ENCODE data around the gene INSYN2A. TPM values are rescaled to one million over a fixed set of nuclear protein-coding genes. Genes with fewer than 3 reads are reported as not detected.

INSYN2A gene
- total and polyA plus RNA-seq, 4 donors, result 0.54 TPM; not detected in 3

DNA sequence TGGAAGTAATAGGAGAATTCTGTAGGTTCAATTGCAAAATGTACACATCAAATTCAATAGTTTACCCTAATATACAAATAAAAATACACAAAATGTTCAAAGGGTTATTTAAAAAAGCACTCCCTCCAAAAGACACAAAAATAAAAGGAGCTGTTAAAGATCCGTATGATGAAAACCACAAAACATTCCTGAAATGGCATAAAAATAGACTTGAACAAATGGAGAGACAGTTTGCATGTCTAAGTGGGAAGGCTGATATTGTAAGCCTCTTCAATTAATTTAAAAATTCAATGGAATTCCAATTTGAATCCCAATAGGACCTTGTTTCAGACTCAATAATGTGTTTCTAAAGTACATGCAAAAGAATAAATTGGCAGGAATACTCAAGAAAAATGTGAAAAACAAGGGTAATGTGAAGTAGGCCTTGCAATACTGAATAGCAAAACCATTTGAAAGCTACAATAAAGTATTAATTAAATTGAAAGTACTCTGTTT is 38.0 kb upstream of the INSYN2A start:
- H3K27ac ChIP-seq (ENCODE audit: low read depth in 1 of 2, low read length in 2 of 2), result no peak overlapping the region
- no peaks in the 10 kb centered on the region for H3K27me3 ChIP-seq (ENCODE audit: control insufficient read depth in 4 of 4, insufficient read depth in 4 of 4, low read length in 3 of 4)
- no peak overlapping the region for H3K4me3 ChIP-seq (ENCODE audit: low read depth in 1 of 3, low read length in 3 of 3)
- no peaks in the 10 kb centered on the region for H3K36me3 ChIP-seq (ENCODE audit: control insufficient read depth in 4 of 4, insufficient read depth in 3 of 4, low read depth in 1 of 4, low read length in 3 of 4)
- H3K9me3 ChIP-seq (ENCODE audit: control insufficient read depth in 4 of 4, low read length in 3 of 4), result no peaks in the 10 kb centered on the region
- TF ChIP-seq GABPA (IDR thresholded peaks at IDR 0.05 in 1 of 2, conservative IDR thresholded peaks at IDR 0.05 in 1 of 2), result no peak
- TF ChIP-seq, protein P1, sequence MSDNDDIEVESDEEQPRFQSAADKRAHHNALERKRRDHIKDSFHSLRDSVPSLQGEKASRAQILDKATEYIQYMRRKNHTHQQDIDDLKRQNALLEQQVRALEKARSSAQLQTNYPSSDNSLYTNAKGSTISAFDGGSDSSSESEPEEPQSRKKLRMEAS (IDR thresholded peaks at IDR 0.05), result no peak
- no peak for TF ChIP-seq EGR1 (IDR thresholded peaks at IDR 0.05; ENCODE audit: low read depth in 2 of 2)
- no peak for TF ChIP-seq NR2F2 (IDR thresholded peaks at IDR 0.05)
- TF ChIP-seq RAD21 (IDR thresholded peaks at IDR 0.05), result no peak
- no peak for TF ChIP-seq FOXA1 (IDR thresholded peaks at IDR 0.05)
- no peak for TF ChIP-seq FOXA2 (IDR thresholded peaks at IDR 0.05)
- TF ChIP-seq JUND (IDR thresholded peaks at IDR 0.05), result no peak
- no peak for TF ChIP-seq RXRA (IDR thresholded peaks at IDR 0.05)
- TF ChIP-seq, protein P2, sequence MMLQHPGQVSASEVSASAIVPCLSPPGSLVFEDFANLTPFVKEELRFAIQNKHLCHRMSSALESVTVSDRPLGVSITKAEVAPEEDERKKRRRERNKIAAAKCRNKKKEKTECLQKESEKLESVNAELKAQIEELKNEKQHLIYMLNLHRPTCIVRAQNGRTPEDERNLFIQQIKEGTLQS (IDR thresholded peaks at IDR 0.05), result no peak
- TF ChIP-seq HNF4G (IDR thresholded peaks at IDR 0.05), result no peak
- no peak for DNase-seq (ENCODE audit: low spot score)
- WGBS, result 93% methylated on average over 1 of the region's 1 CpG
- no peaks in the 10 kb centered on the region for H3K4me1 ChIP-seq (ENCODE audit: control insufficient read depth in 4 of 4, insufficient read depth in 4 of 4, low read length in 3 of 4)
- no peak overlapping the region for H3K9ac ChIP-seq (ENCODE audit: low read depth in 1 of 2, low read length in 2 of 2)

DNA sequence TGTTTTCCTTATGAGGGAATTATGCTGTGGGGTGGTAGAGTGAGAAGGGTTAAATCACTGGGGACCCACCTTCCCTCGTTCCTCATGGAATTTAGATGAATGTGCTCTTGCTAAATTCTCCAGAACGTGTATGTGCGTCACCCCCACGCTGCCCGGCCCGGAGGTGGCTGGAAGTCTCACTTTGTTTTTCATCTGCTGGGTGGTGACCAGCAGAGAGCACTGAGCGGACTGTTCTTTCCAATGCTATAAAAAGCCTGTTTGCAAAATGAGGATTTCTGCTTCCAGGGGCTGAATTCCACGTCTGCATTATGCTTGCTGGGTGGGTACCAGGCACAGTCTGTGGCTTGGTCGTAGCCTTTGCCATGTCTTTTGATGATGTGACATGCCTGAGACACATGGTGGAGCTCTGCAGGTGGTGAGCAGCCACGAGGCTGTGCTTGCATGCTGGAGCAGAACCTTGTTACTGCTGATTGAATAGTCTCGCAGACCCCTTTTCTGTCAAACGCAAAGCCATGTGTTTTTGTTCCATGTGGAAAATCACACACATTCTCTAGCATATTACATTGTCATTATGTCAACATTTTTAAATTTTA is 31.9 kb upstream of the INSYN2A start:
- H3K27ac ChIP-seq (ENCODE audit: low read depth in 1 of 2, low read length in 2 of 2), result no peak overlapping the region
- 48% methylated on average over 12 of the region's 12 CpGs for WGBS
- TF ChIP-seq RXRA (IDR thresholded peaks at IDR 0.05), result no peak
- TF ChIP-seq TAF1 (conservative IDR thresholded peaks at IDR 0.05), result no peak
- TF ChIP-seq, protein P3, sequence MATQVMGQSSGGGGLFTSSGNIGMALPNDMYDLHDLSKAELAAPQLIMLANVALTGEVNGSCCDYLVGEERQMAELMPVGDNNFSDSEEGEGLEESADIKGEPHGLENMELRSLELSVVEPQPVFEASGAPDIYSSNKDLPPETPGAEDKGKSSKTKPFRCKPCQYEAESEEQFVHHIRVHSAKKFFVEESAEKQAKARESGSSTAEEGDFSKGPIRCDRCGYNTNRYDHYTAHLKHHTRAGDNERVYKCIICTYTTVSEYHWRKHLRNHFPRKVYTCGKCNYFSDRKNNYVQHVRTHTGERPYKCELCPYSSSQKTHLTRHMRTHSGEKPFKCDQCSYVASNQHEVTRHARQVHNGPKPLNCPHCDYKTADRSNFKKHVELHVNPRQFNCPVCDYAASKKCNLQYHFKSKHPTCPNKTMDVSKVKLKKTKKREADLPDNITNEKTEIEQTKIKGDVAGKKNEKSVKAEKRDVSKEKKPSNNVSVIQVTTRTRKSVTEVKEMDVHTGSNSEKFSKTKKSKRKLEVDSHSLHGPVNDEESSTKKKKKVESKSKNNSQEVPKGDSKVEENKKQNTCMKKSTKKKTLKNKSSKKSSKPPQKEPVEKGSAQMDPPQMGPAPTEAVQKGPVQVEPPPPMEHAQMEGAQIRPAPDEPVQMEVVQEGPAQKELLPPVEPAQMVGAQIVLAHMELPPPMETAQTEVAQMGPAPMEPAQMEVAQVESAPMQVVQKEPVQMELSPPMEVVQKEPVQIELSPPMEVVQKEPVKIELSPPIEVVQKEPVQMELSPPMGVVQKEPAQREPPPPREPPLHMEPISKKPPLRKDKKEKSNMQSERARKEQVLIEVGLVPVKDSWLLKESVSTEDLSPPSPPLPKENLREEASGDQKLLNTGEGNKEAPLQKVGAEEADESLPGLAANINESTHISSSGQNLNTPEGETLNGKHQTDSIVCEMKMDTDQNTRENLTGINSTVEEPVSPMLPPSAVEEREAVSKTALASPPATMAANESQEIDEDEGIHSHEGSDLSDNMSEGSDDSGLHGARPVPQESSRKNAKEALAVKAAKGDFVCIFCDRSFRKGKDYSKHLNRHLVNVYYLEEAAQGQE (IDR thresholded peaks at IDR 0.05), result no peak
- TF ChIP-seq, protein P2 (IDR thresholded peaks at IDR 0.05), result no peak
- TF ChIP-seq, protein P4, sequence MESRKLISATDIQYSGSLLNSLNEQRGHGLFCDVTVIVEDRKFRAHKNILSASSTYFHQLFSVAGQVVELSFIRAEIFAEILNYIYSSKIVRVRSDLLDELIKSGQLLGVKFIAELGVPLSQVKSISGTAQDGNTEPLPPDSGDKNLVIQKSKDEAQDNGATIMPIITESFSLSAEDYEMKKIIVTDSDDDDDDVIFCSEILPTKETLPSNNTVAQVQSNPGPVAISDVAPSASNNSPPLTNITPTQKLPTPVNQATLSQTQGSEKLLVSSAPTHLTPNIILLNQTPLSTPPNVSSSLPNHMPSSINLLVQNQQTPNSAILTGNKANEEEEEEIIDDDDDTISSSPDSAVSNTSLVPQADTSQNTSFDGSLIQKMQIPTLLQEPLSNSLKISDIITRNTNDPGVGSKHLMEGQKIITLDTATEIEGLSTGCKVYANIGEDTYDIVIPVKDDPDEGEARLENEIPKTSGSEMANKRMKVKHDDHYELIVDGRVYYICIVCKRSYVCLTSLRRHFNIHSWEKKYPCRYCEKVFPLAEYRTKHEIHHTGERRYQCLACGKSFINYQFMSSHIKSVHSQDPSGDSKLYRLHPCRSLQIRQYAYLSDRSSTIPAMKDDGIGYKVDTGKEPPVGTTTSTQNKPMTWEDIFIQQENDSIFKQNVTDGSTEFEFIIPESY (IDR thresholded peaks at IDR 0.05), result no peak
- TF ChIP-seq HNF4G (IDR thresholded peaks at IDR 0.05), result no peak
- no peak for TF ChIP-seq YY1 (IDR thresholded peaks at IDR 0.05)
- no peak for TF ChIP-seq HNF4A (conservative IDR thresholded peaks at IDR 0.05)
- TF ChIP-seq SP1 (IDR thresholded peaks at IDR 0.05), result no peak
- TF ChIP-seq, protein P5, sequence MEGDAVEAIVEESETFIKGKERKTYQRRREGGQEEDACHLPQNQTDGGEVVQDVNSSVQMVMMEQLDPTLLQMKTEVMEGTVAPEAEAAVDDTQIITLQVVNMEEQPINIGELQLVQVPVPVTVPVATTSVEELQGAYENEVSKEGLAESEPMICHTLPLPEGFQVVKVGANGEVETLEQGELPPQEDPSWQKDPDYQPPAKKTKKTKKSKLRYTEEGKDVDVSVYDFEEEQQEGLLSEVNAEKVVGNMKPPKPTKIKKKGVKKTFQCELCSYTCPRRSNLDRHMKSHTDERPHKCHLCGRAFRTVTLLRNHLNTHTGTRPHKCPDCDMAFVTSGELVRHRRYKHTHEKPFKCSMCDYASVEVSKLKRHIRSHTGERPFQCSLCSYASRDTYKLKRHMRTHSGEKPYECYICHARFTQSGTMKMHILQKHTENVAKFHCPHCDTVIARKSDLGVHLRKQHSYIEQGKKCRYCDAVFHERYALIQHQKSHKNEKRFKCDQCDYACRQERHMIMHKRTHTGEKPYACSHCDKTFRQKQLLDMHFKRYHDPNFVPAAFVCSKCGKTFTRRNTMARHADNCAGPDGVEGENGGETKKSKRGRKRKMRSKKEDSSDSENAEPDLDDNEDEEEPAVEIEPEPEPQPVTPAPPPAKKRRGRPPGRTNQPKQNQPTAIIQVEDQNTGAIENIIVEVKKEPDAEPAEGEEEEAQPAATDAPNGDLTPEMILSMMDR (IDR thresholded peaks at IDR 0.05; ENCODE audit: low read depth, low read length, missing input control), result no peak
- TF ChIP-seq, protein P1 (IDR thresholded peaks at IDR 0.05), result peak; percentile 4
- TF ChIP-seq FOXA2 (IDR thresholded peaks at IDR 0.05), result no peak
- TF ChIP-seq RAD21 (IDR thresholded peaks at IDR 0.05), result peak in 1 of 2 donors; percentile 23
- TF ChIP-seq FOXA1 (IDR thresholded peaks at IDR 0.05), result no peak

More for the DNA sequence above, 31.9 kb upstream of the INSYN2A start:
- peaks cover 7 to 22% (median 17%) of the 10 kb centered on the region in 4 donors for H3K4me1 ChIP-seq (ENCODE audit: control insufficient read depth in 4 of 4, insufficient read depth in 4 of 4, low read length in 3 of 4)
- H3K4me3 ChIP-seq (ENCODE audit: low read depth in 1 of 3, low read length in 3 of 3), result no peak overlapping the region
- no peaks in the 10 kb centered on the region for H3K9me3 ChIP-seq (ENCODE audit: control insufficient read depth in 4 of 4, low read length in 3 of 4)
- no peaks in the 10 kb centered on the region for H3K36me3 ChIP-seq (ENCODE audit: control insufficient read depth in 4 of 4, insufficient read depth in 3 of 4, low read depth in 1 of 4, low read length in 3 of 4)
- H3K27me3 ChIP-seq (ENCODE audit: control insufficient read depth in 4 of 4, insufficient read depth in 4 of 4, low read length in 3 of 4), result no peaks in the 10 kb centered on the region
- no peak for DNase-seq (ENCODE audit: low spot score)
- no peak overlapping the region for H3K9ac ChIP-seq (ENCODE audit: low read depth in 1 of 2, low read length in 2 of 2)
